CD4-positive, alpha-beta T cell treated with Interleukin-15 for 4 hours (primary cell): ENCODE measurements around the gene CACNA1D.

ENCODE experiments used
- DNase-seq: peaks from one replicate; pipeline ENCODE4 v3.0.0-alpha.2; 2020; ENCODE audit warnings: low spot score

The CACNA1D gene

DNA sequence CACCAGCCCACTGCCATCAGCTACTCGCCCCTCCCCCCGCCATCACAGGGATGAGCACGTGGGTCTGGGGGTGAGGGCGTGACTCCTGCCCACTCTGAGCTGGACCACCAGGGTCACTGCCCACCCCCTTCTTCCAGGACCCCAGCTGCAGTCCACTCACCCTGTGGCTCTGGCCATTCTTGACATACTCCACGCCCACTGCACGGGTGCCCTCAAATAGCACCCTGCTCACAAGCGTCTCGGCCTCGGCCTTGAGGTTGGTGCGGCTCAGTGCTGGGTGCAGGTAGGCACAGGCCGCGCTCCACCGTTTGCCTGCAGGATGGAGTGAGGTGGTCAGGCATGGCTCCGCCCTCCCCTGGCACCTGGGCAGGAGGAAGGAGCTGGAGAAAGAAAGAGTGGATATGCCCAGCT, 327.9 kb downstream of the CACNA1D start:
- DNase-seq: no peak

GRCh38 chr3:53823026-53823955, 328.9 kb downstream of the CACNA1D start:
- no peak for DNase-seq

DNA sequence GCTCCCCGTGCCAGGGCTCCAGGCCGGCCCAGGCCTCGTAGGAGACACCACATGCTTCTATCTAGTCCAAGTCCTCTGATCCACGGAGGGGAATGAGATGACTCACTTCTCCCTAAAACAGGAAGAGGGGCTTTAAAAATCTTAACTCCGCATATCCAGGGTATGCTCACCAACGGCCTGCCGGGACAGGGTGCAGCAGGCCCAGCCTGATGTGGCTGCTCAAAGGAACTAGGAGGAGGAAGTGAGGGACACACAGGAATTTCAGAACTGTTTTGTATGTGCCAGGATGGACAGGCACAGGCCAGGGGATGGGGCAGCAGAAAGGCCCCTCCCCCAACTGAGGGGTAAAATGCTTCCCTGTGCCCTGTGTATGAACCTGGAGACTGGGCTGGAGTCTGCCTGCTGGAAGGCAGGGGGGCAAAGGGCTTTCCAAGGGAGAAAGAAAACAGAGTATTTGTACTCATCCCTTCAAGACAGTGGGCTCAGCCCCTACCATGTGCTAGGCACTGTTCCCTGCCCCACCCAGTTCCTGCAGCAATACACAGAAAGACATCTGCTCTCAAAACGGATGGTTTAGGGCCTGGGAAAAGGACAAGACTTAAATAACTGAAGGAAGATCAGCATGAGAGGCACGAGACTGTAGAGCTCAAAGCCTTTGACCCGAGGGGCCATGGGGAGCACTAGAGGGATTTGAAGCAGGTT, 329.7 kb downstream of the CACNA1D start:
- no peak for DNase-seq

DNA sequence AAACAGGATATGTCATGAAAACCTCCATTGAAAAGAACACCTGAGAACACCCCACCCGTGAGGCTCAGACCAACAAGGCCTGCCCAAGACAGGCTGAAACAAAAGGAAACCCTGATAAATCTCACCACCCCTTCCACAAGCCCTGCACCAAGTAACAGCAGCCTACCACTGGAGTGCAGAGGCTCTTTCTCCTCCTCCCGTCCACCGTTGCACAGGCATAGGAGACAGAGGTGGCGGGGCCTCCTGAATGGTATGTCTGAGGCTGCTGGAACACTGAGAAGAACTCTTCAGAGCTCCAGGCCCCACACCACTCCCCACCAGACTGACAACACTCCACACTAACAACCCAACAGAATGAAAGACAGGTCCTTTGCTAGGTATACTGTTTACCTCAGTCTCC, 330.4 kb downstream of the CACNA1D start:
- DNase-seq: no peak

GRCh38 chr3:53826048-53826447, 331.6 kb downstream of the CACNA1D start:
- DNase-seq: no peak

DNA sequence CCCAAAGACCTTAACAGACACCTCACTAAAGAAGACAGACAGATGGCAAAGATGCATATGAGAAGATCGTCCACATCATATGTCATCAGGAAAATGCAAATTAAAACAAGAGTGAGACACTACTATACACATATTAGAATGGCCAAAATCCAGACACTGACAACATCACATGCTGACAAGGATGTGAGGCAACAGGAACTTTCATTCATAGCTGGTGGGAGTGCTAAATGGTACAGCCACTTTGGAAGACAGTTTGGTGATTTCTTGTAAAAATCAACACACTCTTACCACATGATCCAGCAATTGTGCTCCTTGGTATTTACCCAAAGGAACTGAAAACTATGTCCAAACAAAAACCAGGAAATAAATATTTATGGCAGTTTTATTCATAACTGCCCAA, 334.2 kb downstream of the CACNA1D start:
- DNase-seq: no peak

DNA sequence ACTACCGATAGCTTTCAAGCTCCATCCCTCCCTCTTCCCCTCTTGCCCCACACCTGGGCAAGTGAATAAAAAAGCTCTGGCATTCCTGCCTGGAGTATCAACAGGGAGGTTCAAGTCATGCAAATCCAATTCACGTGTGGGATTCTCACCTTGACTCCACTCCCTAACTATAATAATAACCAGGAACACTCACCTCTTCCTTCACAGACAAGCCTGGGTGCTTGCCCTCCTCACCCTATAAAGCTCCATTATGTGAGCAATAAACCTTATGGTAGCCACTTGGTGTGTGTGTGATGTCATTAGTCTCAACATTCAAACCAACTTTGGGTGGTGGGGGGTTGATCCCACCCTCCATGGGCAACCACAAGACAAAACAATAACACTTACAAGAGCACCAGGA, 335.2 kb downstream of the CACNA1D start:
- no peak for DNase-seq

- DNase-seq: no peak
Observed at GRCh38 chr3:53830944-53831343, 336.5 kb downstream of the CACNA1D start.

GRCh38 chr3:53833053-53833645, 338.7 kb downstream of the CACNA1D start:
- no peak for DNase-seq

GRCh38 chr3:53833700-53834099, 339.3 kb downstream of the CACNA1D start:
- DNase-seq: no peak

GRCh38 chr3:53834429-53835095, 340.2 kb downstream of the CACNA1D start:
- no peak for DNase-seq

- DNase-seq: no peak
Observed at GRCh38 chr3:53835257-53835656, 340.8 kb downstream of the CACNA1D start.

DNA sequence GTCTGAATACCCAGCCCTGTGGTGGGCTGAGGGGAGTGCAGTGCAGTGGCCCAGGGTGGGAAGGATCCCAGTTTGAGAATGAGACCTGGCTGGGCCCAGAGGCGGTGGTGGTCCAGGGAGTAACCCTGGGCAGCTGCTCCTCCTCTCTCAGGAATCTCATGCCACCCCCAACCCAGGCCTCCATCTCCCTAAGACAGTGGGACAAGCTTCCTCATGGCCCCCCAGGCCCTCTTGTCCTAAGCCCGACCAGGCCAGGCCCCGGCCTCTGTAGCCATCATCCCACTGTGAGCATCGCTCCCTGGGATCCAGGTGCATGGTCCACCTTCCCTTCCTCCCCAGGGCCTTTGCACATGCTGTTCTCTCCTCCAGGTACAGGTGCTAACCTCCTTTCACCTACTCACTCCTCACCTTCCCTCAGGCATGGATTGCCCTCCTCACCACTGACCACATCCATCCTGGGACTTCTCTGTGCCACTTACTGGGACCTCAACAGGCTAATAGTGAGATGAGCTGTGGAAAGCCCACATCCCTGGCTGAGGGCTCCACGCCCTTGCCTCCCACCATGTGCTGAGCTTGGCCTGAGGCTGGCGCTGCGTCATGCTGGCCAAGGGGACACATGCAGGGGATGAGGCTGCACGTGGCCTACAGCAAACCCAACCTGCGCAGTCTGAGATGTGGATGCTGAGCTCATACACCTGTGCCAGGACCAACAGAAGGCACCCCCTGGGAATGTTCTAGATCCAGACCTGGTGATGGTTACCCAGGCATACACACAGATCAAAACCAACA, 341.9 kb downstream of the CACNA1D start:
- DNase-seq: no peak

DNA sequence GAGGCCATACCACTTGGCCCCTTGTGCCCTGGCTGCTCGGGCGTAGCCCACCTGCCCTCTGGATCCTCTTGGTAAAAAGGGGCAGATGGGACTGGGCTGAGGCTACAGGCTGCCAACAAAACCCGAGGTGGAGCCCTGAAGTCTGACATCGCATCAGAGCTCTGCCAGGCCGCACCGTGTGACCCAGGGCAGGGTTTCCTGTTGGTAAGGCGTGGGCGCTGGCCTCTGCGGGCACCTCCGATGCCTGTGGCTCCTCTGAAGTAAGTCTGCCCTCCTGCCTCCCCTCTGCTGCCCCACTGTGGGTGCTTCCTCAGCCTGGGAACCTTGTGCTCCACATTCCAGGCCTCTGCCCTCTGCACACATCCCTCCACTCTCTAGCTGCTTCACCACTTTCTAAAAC, 342.9 kb downstream of the CACNA1D start:
- no peak for DNase-seq

GRCh38 chr3:53841296-53841695, 346.9 kb downstream of the CACNA1D start:
- no peak for DNase-seq

DNA sequence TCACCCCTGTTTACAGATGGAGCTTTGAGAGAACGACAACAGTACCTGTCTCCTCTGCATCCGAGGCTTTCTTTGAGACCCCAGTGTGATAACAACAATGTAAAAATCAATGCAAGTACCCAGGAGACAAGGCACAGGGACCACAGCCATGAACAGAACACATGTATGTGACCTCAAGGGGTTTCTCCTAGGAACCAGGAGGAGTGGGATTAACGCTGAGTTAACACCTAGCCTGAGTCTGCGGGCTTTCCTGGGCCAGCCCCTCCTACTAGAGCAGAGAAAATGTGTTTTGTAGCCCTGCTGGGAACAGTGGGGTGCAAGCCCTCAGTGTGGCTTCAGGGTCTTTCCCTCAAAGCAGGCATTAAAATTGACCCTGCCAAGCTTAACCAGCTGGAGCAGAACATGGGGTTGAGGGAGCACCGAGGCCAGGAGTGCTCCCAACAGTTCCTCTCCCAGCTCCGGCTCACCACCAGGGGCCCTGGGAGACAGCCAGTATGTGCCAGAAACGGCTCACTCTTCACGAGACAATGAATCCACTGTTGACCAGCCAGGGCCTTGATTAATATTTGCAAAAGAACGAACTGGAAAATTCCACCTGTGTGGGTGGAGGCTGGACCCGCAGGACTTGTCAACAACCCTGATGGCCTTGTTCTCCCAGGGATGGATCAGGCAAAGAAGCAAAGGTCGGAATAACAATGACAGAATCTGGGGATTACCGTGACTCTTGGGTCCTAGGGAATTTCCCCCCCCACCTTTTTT, 348.2 kb downstream of the CACNA1D start:
- no peak for DNase-seq

- DNase-seq: no peak
Observed at GRCh38 chr3:53843195-53844177, 349.1 kb downstream of the CACNA1D start.

- no peak for DNase-seq
Observed at GRCh38 chr3:53844262-53845102, 350.1 kb downstream of the CACNA1D start.
